K562 (cell line): ENCODE measurements around the gene EIF2AK2. TPM values are rescaled to one million over a fixed set of nuclear protein-coding genes. Genes with fewer than 3 reads are reported as not detected.

Source experiments
- ATAC-seq: fragments of 200-7000 bp; cut with Tn5 transposase; 3 replicates; pipeline ENCODE4 v1.9.1; 2020; ENCODE audit warnings: moderate library complexity
- Bru-seq: library from RNA; stranded (reverse); fragments of 400-500 nt; gene quantifications from one replicate; lab custom pipeline; 2021; lab: Mats Ljungman, UMichigan
- BruChase-seq, 2 experiments: library from RNA; stranded (reverse); fragments of 400-500 nt; gene quantifications; one replicate each; lab custom pipeline; 2021; lab: Mats Ljungman, UMichigan
- BruUV-seq: library from RNA; stranded (reverse); fragments of 400-500 nt; replicated peaks from 2 replicates; lab custom pipeline; 2021; lab: Mats Ljungman, UMichigan
- CTCF ChIA-PET: fragments of 300-600 bp; formaldehyde crosslinking; extraction: SDS; loops from one replicate; lab custom pipeline; 2021; ENCODE audit warnings: low intra/inter-chr PET ratio; lab: Yijun Ruan, JAX
- POLR2A ChIA-PET: fragments of 300-600, 350-650 bp; sonication (Branson Sonifier 250); formaldehyde crosslinking; extraction: SDS; loops from one replicate; lab custom pipeline; 2021; ENCODE audit warnings: antibody characterized with exemption, inconsistent platforms; lab: Yijun Ruan, JAX
- DNase-seq, 4 experiments: peaks; one replicate each; pipeline versions ENCODE4 v3.0.0 to v3.0.0-alpha.2; 2011 to 2018; ENCODE audit warnings: low spot score in 3 of 4, mixed read lengths in 3 of 4; ENCODE audit errors: extremely low read depth in 1 of 4
- FAIRE-seq: peaks from 2 replicates; lab custom pipeline; 2011; peaks lifted over from hg19 to GRCh38; lab: Jason Lieb, UNC
- H2AFZ ChIP-seq: 2 replicates; pipeline ENCODE4 v1.6.0; 2011; ENCODE audit warnings: low read depth, low read length, control low read depth, inconsistent platforms
- H3K27ac ChIP-seq: fragments of 200-600 bp; 3 replicates; pipeline ENCODE4 v1.8.0; 2011; ENCODE audit warnings: low read depth, mild to moderate bottlenecking, control low read depth, inconsistent platforms, low read length, moderate library complexity, mixed read lengths; ENCODE audit errors: extremely low read depth
- H3K27me3 ChIP-seq, 2 experiments: fragments of 300-600 bp in 1 of 2; 2 replicates in 1 of 2; 3 replicates in 1 of 2; pipeline versions ENCODE4 v1.6.0 to v1.8.0; 2011; ENCODE audit warnings: inconsistent platforms in 2 of 2, low read length in 2 of 2, mild to moderate bottlenecking in 1 of 2, mixed read lengths in 1 of 2, moderate library complexity in 1 of 2; ENCODE audit not compliant: control insufficient read depth in 2 of 2, insufficient read depth in 2 of 2
- H3K36me3 ChIP-seq: fragments of 300-600 bp; 3 replicates; pipeline ENCODE4 v1.8.0; 2011; ENCODE audit warnings: mild to moderate bottlenecking, low read length, inconsistent platforms; ENCODE audit not compliant: control insufficient read depth, insufficient read depth
- H3K4me1 ChIP-seq, 2 experiments: fragments of 200-600 bp in 1 of 2; replicated peaks in 1 of 2; 2 replicates in 1 of 2; 3 replicates in 1 of 2; pipeline versions ENCODE4 v1.5.1 to v1.8.0; 2011; ENCODE audit warnings: inconsistent platforms in 2 of 2, low read length in 2 of 2, mild to moderate bottlenecking in 1 of 2, mixed read lengths in 1 of 2, moderate library complexity in 1 of 2; ENCODE audit not compliant: control insufficient read depth in 2 of 2, insufficient read depth in 2 of 2
- H3K4me2 ChIP-seq: 2 replicates; pipeline ENCODE4 v1.6.1; 2011; ENCODE audit warnings: low read length, control low read depth, inconsistent platforms, mixed read lengths; ENCODE audit not compliant: insufficient read depth
- H3K4me3 ChIP-seq: fragments of 200-600 bp; sonication (generic), shearing (Covaris generic); 2 replicates; pipeline ENCODE4 v1.5.1; 2016; ENCODE audit warnings: control low read depth, inconsistent platforms
- H3K79me2 ChIP-seq: fragments of 200-600 bp; 3 replicates; pipeline ENCODE4 v1.8.0; 2011; ENCODE audit warnings: low read length, inconsistent platforms; ENCODE audit not compliant: control insufficient read depth, insufficient read depth
- H3K9ac ChIP-seq, 2 experiments: 2 replicates each; pipeline versions ENCODE4 v1.6.0 to v1.6.1; 2011; ENCODE audit warnings: low read depth in 2 of 2, low read length in 2 of 2, control low read depth in 1 of 2, inconsistent platforms in 1 of 2, mild to moderate bottlenecking in 1 of 2, mixed read lengths in 1 of 2; ENCODE audit not compliant: insufficient read depth in 1 of 2
- H3K9me1 ChIP-seq: one replicate; pipeline ENCODE4 v1.6.0; 2011; ENCODE audit warnings: inconsistent platforms, mild to moderate bottlenecking, low read length, moderate library complexity; ENCODE audit not compliant: control insufficient read depth, insufficient read depth
- H3K9me3 ChIP-seq: replicated peaks from 2 replicates; pipeline ENCODE4 v1.5.1; 2011; ENCODE audit warnings: low read depth, low read length, inconsistent platforms; ENCODE audit not compliant: control insufficient read depth, insufficient read depth
- H4K20me1 ChIP-seq: replicated peaks from 2 replicates; pipeline ENCODE4 v1.6.1; 2011; ENCODE audit warnings: low read length, inconsistent platforms, mixed read lengths; ENCODE audit not compliant: control insufficient read depth, insufficient read depth
- EP300 ChIP-seq: IDR thresholded peaks from 2 replicates; pipeline ENCODE4 v1.6.1; 2012; ENCODE audit warnings: low read length, improper control_type of control experiment
- PHF8 ChIP-seq: fragments of 200-600 bp; sonication (generic); IDR thresholded peaks from 2 replicates; pipeline ENCODE4 v1.6.1; 2012; ENCODE audit warnings: mixed run types, mild to moderate bottlenecking, inconsistent platforms, low read length, moderate library complexity, borderline replicate concordance
- YBX1 ChIP-seq: fragments of 450-650 bp; IDR thresholded peaks from 2 replicates; pipeline ENCODE4 v1.7.1; 2016; ENCODE audit warnings: mild to moderate bottlenecking
- ZBTB1 ChIP-seq: sonication (generic); formaldehyde crosslinking; IDR thresholded peaks from 2 replicates; pipeline ENCODE4 v1.8.1; 2023; ENCODE audit warnings: missing genetic modification reagents, low read depth, mild to moderate bottlenecking, borderline replicate concordance
- ZNF224 ChIP-seq: sonication (generic); formaldehyde crosslinking; IDR thresholded peaks from 2 replicates; pipeline ENCODE4 v1.8.0; 2022; ENCODE audit warnings: mild to moderate bottlenecking, missing genetic modification reagents
- ZNF280A ChIP-seq: fragments of 450-650 bp; IDR thresholded peaks from 2 replicates; pipeline ENCODE4 v1.6.1; 2018; ENCODE audit warnings: mild to moderate bottlenecking, low read depth; ENCODE audit not compliant: partially characterized antibody
- WGBS: fragments of 100-300 bp; shearing (Covaris generic); methylation state at CpG from one replicate; pipeline ENCODE4 v1.1.6; 2016; ENCODE audit warnings: low coverage, mixed read lengths; ENCODE audit not compliant: insufficient coverage; ENCODE audit errors: missing lambda C conversion rate; 5-methylcytosine and 5-hydroxymethylcytosine counted together
- in situ Hi-C: fragments of 300-500 bp; cut with MboI; formaldehyde crosslinking; loops from 4 replicates; pipeline ENCODE4 v1.15.0; 2018; ENCODE audit warnings: inconsistent platforms, mixed read lengths
- intact Hi-C: fragments of 100-400 bp; cut with micrococcal nuclease; formaldehyde crosslinking; loops from 2 replicates; pipeline ENCODE4 v1.14.2; 2022
- long read RNA-seq, 3 experiments: library from polyadenylated mRNA in 2 of 3; library from RNA in 1 of 3; unstranded in 2 of 3; stranded (forward) in 1 of 3; transcript quantifications; one replicate each; pipeline ENCODE4 v2.0.0, GENCODE V29; 2019 to 2022
- polyA minus RNA-seq, 3 experiments: library from RNA; depleted of rRNA, polyadenylated mRNA; stranded (reverse); fragments of >200 nt; gene quantifications; 2 replicates each; pipeline ENCODE4 v1.2.3, GENCODE V29; 2011
- polyA plus RNA-seq, 8 experiments: library from polyadenylated mRNA; depleted of rRNA in 4 of 8; stranded (reverse) in 5 of 8; unstranded in 3 of 8; fragments of >200 nt; fragmentation: Nextera tagmentation in 2 of 8; fragmentation: Illumina TruSeq in 1 of 8; extraction: Ambion mirVana in 2 of 8; extraction: Trizol in 1 of 8; gene quantifications; 2 replicates each; pipeline versions ENCODE4 v1.2.1 to v1.2.3, GENCODE V29; 2011 to 2014; ENCODE audit warnings: inconsistent platforms in 1 of 8, missing spikeins in 1 of 8
- total RNA-seq, 7 experiments: library from RNA; depleted of rRNA in 6 of 7; stranded (reverse); fragments of >200 nt in 6 of 7; fragmentation: Illumina TruSeq in 2 of 7; extraction: Trizol in 2 of 7; gene quantifications; 2 replicates each; pipeline versions ENCODE4 v1.2.1 to v1.2.3, GENCODE V29; 2011 to 2021; ENCODE audit warnings: low replicate concordance in 1 of 7
- TF ChIP-seq, protein P1 (sequence below): sonication (generic); formaldehyde crosslinking; IDR thresholded peaks from 2 replicates; pipeline ENCODE4 v1.8.0; 2022; ENCODE audit warnings: mild to moderate bottlenecking, missing genetic modification reagents
- TF ChIP-seq, protein P2 (sequence below): sonication (generic); formaldehyde crosslinking; IDR thresholded peaks from 2 replicates; pipeline ENCODE4 v1.8.1; 2023; ENCODE audit warnings: mild to moderate bottlenecking, missing genetic modification reagents

Gene EIF2AK2
- total RNA-seq (2011; cell fraction: chromatin; rRNA removed; ENCODE audit: low replicate concordance): 6.0 and 24.9 TPM in 2 replicates
- 3.3 and 5.4 TPM in 2 replicates for total RNA-seq (2011; cell fraction: nucleolus; rRNA removed)
- 5.4 and 10.8 TPM in 2 replicates for total RNA-seq (2011; cell fraction: nucleoplasm; rRNA removed)
- total RNA-seq (2014; rRNA removed) (6.8 and 11.6 TPM in 2 replicates), total RNA-seq (2014; rRNA removed; fragmentation: Illumina TruSeq; extraction: Trizol) (18.8 and 23.2 TPM in 2 replicates), total RNA-seq (2015; rRNA removed; fragmentation: Illumina TruSeq; extraction: Trizol) (15.6 and 18.8 TPM in 2 replicates), total RNA-seq (2021) (17.2 and 17.6 TPM in 2 replicates), polyA plus RNA-seq (2011; rRNA removed) (10.8 and 13.3 TPM in 2 replicates), polyA plus RNA-seq (2014; fragmentation: Illumina TruSeq; extraction: Trizol) (14.7 and 19.5 TPM in 2 replicates), polyA plus RNA-seq (2014; fragmentation: Nextera tagmentation; extraction: Ambion mirVana) (1 to 10 TPM; 3.8 to 5.6 TPM), polyA plus RNA-seq (2014; rRNA removed) (10.7 and 12.5 TPM in 2 replicates), polyA minus RNA-seq (2011; rRNA and poly(A)+ RNA removed) (22.4 and 22.9 TPM in 2 replicates), Bru-seq, nascent RNA (percentile 66 among the genes with signal in this experiment), BruChase-seq, experiment 1, labeled RNA remaining after a 2-hour chase (percentile 72 among the genes with signal in this experiment), BruChase-seq, experiment 2, labeled RNA remaining after a 6-hour chase (percentile 72 among the genes with signal in this experiment)
- polyA plus RNA-seq (2011; cell fraction: cytosol; rRNA removed): 3.6 and 6.4 TPM in 2 replicates
- 3.3 and 3.8 TPM in 2 replicates for polyA plus RNA-seq (2011; cell fraction: nucleus; rRNA removed)
- 8.4 and 10.8 TPM in 2 replicates for polyA plus RNA-seq (2012)
- 8.8 and 11.1 TPM in 2 replicates for polyA minus RNA-seq (2011; cell fraction: cytosol; rRNA and poly(A)+ RNA removed)
- polyA minus RNA-seq (2011; cell fraction: nucleus; rRNA and poly(A)+ RNA removed): 3.5 and 6.3 TPM in 2 replicates
- long read RNA-seq, experiment 1, full-length matches to known transcripts: 22 of 67 reads
- long read RNA-seq, experiment 1, partial matches to known transcripts: 30 of 67 reads
- long read RNA-seq, experiment 1, other reads (novel, unspliced or antisense): 15 of 67 reads
- long read RNA-seq, experiment 2, partial matches to known transcripts: 3 of 17 reads
- long read RNA-seq, experiment 2, other reads (novel, unspliced or antisense): 13 of 17 reads
- long read RNA-seq, experiment 3, full-length matches to known transcripts: 2 of 4 reads
- long read RNA-seq, experiment 3, partial matches to known transcripts: 2 of 4 reads
- long read RNA-seq, experiment 3, other reads (novel, unspliced or antisense): 0 of 4 reads

DNA sequence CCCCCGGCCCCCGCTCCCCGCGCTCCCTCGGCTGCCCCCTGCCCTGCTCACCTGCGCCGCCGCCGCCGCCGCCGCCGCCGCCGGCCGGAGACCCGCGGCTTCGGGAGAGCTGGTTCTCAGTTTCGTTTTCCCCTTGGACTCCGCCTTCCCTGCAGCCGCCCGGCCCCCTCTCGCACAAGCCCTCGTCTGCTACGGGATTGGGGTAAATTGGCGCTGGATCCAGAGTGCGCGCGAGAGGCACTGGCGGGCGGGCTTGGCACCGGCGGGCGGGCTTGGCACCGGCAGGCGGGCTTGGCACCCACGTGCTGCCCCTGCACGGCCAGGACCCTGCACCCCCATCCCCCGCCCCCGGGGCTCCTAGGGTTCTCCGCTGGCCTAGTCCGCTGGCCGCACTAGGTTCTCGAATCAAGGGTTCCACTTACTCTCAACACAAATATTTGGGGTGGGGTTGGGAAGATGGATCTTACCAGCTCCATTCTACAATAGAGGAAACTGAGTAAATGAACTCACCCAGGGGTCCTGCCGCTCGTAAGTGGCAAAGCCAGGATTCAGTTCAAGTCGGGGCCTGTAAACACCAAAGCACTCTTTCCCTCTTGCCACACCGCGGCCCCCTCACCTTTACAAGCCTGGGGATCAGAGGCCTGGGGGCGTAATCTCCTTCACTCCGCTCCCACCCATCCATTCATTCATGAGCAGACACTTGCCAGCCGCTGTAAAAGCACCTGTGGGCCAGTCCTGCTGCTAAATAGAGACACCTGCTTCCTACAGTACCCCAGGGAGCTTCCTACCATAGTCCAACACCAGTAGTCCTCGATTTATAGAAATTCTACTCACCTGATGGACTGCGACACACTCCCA, at the start of gene EIF2AK2:
EIF2AK2 (minus strand) TSS at position 124 of the 858 bp plus-strand sequence. CDS start 9,174 bp downstream, outside the sequence.
- H3K36me3 ChIP-seq: no peaks in the 10 kb centered on the region
- H4K20me1 ChIP-seq: no peaks in the 10 kb centered on the region
- no TSS peak for BruUV-seq
- no peaks in the 10 kb centered on the region for H3K27me3 ChIP-seq
- H3K9me3 ChIP-seq: no peaks in the 10 kb centered on the region
- FAIRE-seq: no peak
- intact Hi-C loops (no loop called here), in situ Hi-C loops (loop anchor here (10.0 kb wide), 1 partner anchor 718 kb away; no protein-coding TSS in a partner anchor)
- H3K9ac ChIP-seq: peak within 1 kb of the TSS; percentile 81 to 97
- peak; percentile 97 for ATAC-seq
- peaks cover 13% of the 10 kb centered on the region for H3K79me2 ChIP-seq
- DNase-seq: peak; percentile 82 to 94 (median 84)
- POLR2A ChIA-PET: interaction anchor here (0.5 to 1.0 kb wide), 4 partner anchors 43 to 1002 kb away, joined by 3 read pairs; no protein-coding TSS in a partner anchor
- CTCF ChIA-PET: interaction anchor here (0.7 kb wide), 1 partner anchor 150 kb away, joined by 4 read pairs; no protein-coding TSS in a partner anchor
- H2AFZ ChIP-seq: peak within 1 kb of the TSS; percentile 97
- H3K27ac ChIP-seq: peak within 1 kb of the TSS; percentile 78
- peak within 1 kb of the TSS; percentile 73 for H3K4me3 ChIP-seq
- no peaks in the 10 kb centered on the region for H3K9me1 ChIP-seq
- peak within 1 kb of the TSS; percentile 88 for H3K4me2 ChIP-seq
- 50% methylated on average over 13 of the region's 55 CpGs for WGBS
- H3K4me1 ChIP-seq: peaks cover 4 to 16% of the 10 kb centered on the region in 2 experiments; a peak in 4 of 5 replicates
- TF ChIP-seq PHF8 (peak; percentile 30), ZBTB1 (CRISPR knock-in tag) (no peak), ZNF280A (no peak), YBX1 (no peak), EP300 (no peak), ZNF224 (CRISPR knock-in tag) (no peak)
- TF ChIP-seq, protein P1, sequence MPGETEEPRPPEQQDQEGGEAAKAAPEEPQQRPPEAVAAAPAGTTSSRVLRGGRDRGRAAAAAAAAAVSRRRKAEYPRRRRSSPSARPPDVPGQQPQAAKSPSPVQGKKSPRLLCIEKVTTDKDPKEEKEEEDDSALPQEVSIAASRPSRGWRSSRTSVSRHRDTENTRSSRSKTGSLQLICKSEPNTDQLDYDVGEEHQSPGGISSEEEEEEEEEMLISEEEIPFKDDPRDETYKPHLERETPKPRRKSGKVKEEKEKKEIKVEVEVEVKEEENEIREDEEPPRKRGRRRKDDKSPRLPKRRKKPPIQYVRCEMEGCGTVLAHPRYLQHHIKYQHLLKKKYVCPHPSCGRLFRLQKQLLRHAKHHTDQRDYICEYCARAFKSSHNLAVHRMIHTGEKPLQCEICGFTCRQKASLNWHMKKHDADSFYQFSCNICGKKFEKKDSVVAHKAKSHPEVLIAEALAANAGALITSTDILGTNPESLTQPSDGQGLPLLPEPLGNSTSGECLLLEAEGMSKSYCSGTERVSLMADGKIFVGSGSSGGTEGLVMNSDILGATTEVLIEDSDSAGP (CRISPR knock-in tag): no peak
- TF ChIP-seq, protein P2, sequence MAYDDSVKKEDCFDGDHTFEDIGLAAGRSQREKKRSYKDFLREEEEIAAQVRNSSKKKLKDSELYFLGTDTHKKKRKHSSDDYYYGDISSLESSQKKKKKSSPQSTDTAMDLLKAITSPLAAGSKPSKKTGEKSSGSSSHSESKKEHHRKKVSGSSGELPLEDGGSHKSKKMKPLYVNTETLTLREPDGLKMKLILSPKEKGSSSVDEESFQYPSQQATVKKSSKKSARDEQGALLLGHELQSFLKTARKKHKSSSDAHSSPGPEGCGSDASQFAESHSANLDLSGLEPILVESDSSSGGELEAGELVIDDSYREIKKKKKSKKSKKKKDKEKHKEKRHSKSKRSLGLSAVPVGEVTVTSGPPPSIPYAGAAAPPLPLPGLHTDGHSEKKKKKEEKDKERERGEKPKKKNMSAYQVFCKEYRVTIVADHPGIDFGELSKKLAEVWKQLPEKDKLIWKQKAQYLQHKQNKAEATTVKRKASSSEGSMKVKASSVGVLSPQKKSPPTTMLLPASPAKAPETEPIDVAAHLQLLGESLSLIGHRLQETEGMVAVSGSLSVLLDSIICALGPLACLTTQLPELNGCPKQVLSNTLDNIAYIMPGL: no peak
